Cardiac muscle cell (in vitro differentiated cells and primary cell): Measurements from ENCODE around the gene PKNOX2. TPM values are rescaled to one million over a fixed set of nuclear protein-coding genes. Genes with fewer than 3 reads are reported as not detected.

Experiments
- DNase-seq, 2 donors: peaks; one replicate each; pipeline versions ENCODE4 v3.0.0 to v3.0.0-alpha.2; 2010 to 2017; ENCODE audit warnings: low read depth in 1 of 2, low spot score in 1 of 2
- H3K27ac ChIP-seq: fragments of 200-600 bp; sonication (generic); 2 replicates; pipeline ENCODE4 v1.5.1; 2016
- H3K27me3 ChIP-seq: fragments of 200-600 bp; sonication (generic); 2 replicates; pipeline ENCODE4 v1.6.0; 2016; ENCODE audit warnings: control low read depth
- H3K36me3 ChIP-seq: fragments of 200-600 bp; sonication (generic); 2 replicates; pipeline ENCODE4 v1.5.1; 2016; ENCODE audit warnings: control low read depth
- H3K4me1 ChIP-seq: fragments of 200-600 bp; sonication (generic); 2 replicates; pipeline ENCODE4 v1.8.1; 2017; ENCODE audit warnings: low read depth, mild to moderate bottlenecking, mixed run types
- H3K4me3 ChIP-seq: fragments of 200-600 bp; sonication (generic); 2 replicates; pipeline ENCODE4 v1.5.1; 2016; ENCODE audit warnings: mild to moderate bottlenecking
- H3K9me3 ChIP-seq: fragments of 200-600 bp; sonication (generic); 2 replicates; pipeline ENCODE4 v1.5.1; 2017; ENCODE audit warnings: low read depth, mild to moderate bottlenecking, control low read depth
- polyA plus RNA-seq: library from polyadenylated mRNA; unstranded; fragments of >200 nt; fragmentation: Nextera tagmentation; extraction: Ambion mirVana; gene quantifications from 2 replicates; pipeline ENCODE4 v1.2.1, GENCODE V29; 2016
- total RNA-seq: library from RNA; depleted of rRNA; stranded (reverse); fragments of >200 nt; gene quantifications from 2 replicates; pipeline ENCODE4 v1.2.3, GENCODE V29; 2016
- TF ChIP-seq, protein P1 (sequence below): IDR thresholded peaks from 2 replicates; pipeline ENCODE4 v1.5.1; 2012; ENCODE audit warnings: low read depth, mild to moderate bottlenecking, low read length

PKNOX2 gene
- total and polyA plus RNA-seq, 2 experiments from 2014 or later, result 2.1 to 6.1 TPM

- no peak overlapping the region for H3K4me3 ChIP-seq
- no peaks in the 10 kb centered on the region for H3K36me3 ChIP-seq
- peaks cover 3% of the 10 kb centered on the region for H3K27me3 ChIP-seq
- no peaks in the 10 kb centered on the region for H3K9me3 ChIP-seq
- H3K27ac ChIP-seq, result no peak overlapping the region
- no peak for DNase-seq
- TF ChIP-seq, protein P1, sequence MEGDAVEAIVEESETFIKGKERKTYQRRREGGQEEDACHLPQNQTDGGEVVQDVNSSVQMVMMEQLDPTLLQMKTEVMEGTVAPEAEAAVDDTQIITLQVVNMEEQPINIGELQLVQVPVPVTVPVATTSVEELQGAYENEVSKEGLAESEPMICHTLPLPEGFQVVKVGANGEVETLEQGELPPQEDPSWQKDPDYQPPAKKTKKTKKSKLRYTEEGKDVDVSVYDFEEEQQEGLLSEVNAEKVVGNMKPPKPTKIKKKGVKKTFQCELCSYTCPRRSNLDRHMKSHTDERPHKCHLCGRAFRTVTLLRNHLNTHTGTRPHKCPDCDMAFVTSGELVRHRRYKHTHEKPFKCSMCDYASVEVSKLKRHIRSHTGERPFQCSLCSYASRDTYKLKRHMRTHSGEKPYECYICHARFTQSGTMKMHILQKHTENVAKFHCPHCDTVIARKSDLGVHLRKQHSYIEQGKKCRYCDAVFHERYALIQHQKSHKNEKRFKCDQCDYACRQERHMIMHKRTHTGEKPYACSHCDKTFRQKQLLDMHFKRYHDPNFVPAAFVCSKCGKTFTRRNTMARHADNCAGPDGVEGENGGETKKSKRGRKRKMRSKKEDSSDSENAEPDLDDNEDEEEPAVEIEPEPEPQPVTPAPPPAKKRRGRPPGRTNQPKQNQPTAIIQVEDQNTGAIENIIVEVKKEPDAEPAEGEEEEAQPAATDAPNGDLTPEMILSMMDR, result no peak
- H3K4me1 ChIP-seq, result peaks cover 19% of the 10 kb centered on the region
Observed at GRCh38 chr11:125379565-125379964, 215.0 kb downstream of the PKNOX2 start.

DNA sequence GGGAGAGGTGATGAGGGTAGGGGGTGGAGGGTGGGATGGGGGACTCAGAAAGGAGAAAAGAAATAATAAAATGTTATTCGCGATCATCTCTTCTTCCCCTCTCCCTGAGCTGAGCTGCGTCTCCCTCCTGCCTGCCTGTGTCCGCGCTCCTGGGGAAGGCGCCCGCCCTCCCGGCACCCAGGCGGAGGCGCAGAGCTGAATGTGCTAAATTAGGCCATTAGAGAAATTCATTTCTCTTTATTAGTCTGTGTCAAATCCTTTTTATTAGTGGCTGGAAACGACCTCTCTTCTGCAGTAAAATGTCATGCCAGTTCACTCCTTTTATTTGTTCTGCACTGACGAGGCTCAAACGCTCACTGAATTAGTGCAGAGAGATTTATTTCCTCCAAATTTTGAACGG is 215.4 kb downstream of the PKNOX2 start:
- TF ChIP-seq, protein P1, result no peak
- DNase-seq, result no peak
- peaks cover 19% of the 10 kb centered on the region for H3K4me1 ChIP-seq

DNA sequence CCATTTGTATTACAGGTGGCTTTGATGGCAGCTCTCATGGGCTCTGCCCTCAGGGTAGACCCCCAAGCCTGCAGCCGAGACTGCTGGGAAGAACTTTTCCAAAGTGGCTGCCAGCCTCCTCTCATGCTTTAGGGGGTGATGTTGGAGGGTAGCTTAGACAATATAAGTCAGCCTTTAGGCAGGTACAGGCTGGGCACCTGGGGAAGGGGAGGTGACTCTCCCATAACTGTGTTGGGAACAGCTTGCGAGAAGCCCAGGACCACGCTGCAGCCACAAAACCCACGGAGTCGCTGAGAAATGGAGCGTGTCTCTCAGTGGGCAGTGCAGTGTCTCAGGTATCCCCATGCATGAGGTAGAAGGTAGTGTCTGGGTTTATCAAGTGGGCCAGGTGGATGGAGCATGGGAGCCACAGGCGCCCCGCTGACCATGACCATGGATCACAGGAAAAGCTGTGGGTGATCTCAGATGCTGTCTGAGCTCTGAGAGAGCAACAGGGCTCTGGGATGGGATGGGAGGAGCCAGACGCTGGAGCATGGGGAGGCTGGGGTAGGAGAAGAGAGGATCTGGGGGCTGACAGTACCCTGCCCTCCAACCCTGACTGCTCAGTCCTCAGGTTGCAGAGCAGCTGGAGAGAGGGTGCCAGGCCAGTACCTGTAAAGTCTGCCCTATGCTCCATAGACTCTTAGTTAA is 216.3 kb downstream of the PKNOX2 start:
- Histone ChIP-seq H3K27me3 (peaks cover 3% of the 10 kb centered on the region), H3K4me1 (peaks cover 9% of the 10 kb centered on the region), H3K36me3 (no peaks in the 10 kb centered on the region), H3K9me3 (no peaks in the 10 kb centered on the region), H3K4me3 (no peak overlapping the region), H3K27ac (no peak overlapping the region)
- DNase-seq, result no peak
- TF ChIP-seq, protein P1, result no peak

More for the DNA sequence above, 215.4 kb downstream of the PKNOX2 start:
- H3K4me3 ChIP-seq, result no peak overlapping the region
- peaks cover 3% of the 10 kb centered on the region for H3K27me3 ChIP-seq
- no peaks in the 10 kb centered on the region for H3K36me3 ChIP-seq
- no peak overlapping the region for H3K27ac ChIP-seq
- H3K9me3 ChIP-seq, result no peaks in the 10 kb centered on the region

- Histone ChIP-seq H3K4me1 (peaks cover 6% of the 10 kb centered on the region), H3K27me3 (peaks cover 3% of the 10 kb centered on the region), H3K27ac (no peak overlapping the region), H3K36me3 (no peaks in the 10 kb centered on the region), H3K4me3 (no peak overlapping the region), H3K9me3 (no peaks in the 10 kb centered on the region)
- DNase-seq, result no peak
- TF ChIP-seq, protein P1, result no peak
Observed at GRCh38 chr11:125381499-125382044, 217.0 kb downstream of the PKNOX2 start.

DNA sequence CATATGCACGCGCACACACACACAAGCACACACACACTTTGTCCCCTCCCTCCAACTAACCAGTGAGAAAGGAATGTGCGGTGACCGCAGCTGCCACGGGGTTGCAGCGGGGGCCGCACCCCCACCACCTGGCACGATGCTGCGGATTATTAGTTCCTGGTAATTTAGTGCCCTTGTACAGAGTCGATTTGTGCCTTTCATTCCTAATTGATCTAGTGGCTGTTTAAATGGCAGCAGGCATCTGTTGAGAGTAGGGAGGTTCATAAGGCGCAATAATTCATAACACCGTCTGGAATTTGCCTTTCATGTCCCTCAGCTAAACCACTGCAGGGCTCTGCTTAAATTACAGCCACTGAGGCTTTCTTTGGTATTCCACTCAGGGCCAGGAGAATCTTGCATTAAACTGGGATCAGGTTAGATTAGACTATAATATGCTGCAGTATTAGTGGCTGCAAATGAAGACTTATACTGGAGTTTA is 217.8 kb downstream of the PKNOX2 start:
- Histone ChIP-seq H3K36me3 (no peaks in the 10 kb centered on the region), H3K9me3 (no peaks in the 10 kb centered on the region), H3K27ac (no peak overlapping the region), H3K27me3 (peaks cover 3% of the 10 kb centered on the region), H3K4me1 (peaks cover 4% of the 10 kb centered on the region), H3K4me3 (no peak overlapping the region)
- no peak for DNase-seq
- TF ChIP-seq, protein P1, result no peak
